HepG2 (cell line): ENCODE measurements around the gene ZG16B. TPM values are rescaled to one million over a fixed set of nuclear protein-coding genes. Genes with fewer than 3 reads are reported as not detected.

Experiments
- ARNT2 ChIP-seq: sonication (generic); formaldehyde crosslinking; IDR thresholded peaks from 2 replicates; pipeline ENCODE4 v1.8.0; 2022; ENCODE audit warnings: mild to moderate bottlenecking, low read depth, missing genetic modification reagents, moderate library complexity
- BHLHE40 ChIP-seq: IDR thresholded peaks from 2 replicates; pipeline ENCODE4 v1.6.1; 2011; ENCODE audit warnings: low read length, improper control_type of control experiment
- CEBPZ ChIP-seq: IDR thresholded peaks from 2 replicates; pipeline ENCODE4 v1.6.1; 2012; ENCODE audit warnings: low read length, improper control_type of control experiment
- FOXA1 ChIP-seq, 2 experiments: fragments of 450-650 bp in 1 of 2; sonication (generic) in 1 of 2; formaldehyde crosslinking in 1 of 2; IDR thresholded peaks; 2 replicates each; pipeline versions ENCODE4 v1.4.0 to v1.6.1; 2016 to 2020; ENCODE audit warnings: missing genetic modification reagents in 1 of 2
- GATA4 ChIP-seq: sonication (generic); IDR thresholded peaks from 2 replicates; pipeline ENCODE4 v1.6.1; 2016; ENCODE audit warnings: antibody characterized with exemption, low read depth, borderline replicate concordance
- MLLT10 ChIP-seq: sonication (generic); formaldehyde crosslinking; IDR thresholded peaks from 2 replicates; pipeline ENCODE4 v1.4.0; 2020; ENCODE audit warnings: missing genetic modification reagents
- MTA3 ChIP-seq: sonication (generic); formaldehyde crosslinking; IDR thresholded peaks from 2 replicates; pipeline ENCODE4 v1.4.0; 2020; ENCODE audit warnings: missing genetic modification reagents
- MXD3 ChIP-seq: IDR thresholded peaks from 2 replicates; pipeline ENCODE4 v1.6.1; 2016; ENCODE audit warnings: mild to moderate bottlenecking, missing biosample characterization, missing genetic modification reagents
- NR2F1 ChIP-seq, 2 experiments: fragments of 450-650 bp in 1 of 2; formaldehyde crosslinking in 1 of 2; IDR thresholded peaks; 2 replicates each; pipeline versions ENCODE4 v1.5.0 to v1.6.1; 2016 to 2020; ENCODE audit warnings: mild to moderate bottlenecking in 1 of 2, missing compliant biosample characterization in 1 of 2, missing genetic modification reagents in 1 of 2, moderate library complexity in 1 of 2
- NR2F6 ChIP-seq, 2 experiments: IDR thresholded peaks; 2 replicates each; pipeline ENCODE4 v1.6.1; 2016; ENCODE audit warnings: antibody characterized with exemption in 1 of 2, mild to moderate bottlenecking in 1 of 2
- POLR2G ChIP-seq: fragments of 200-400 bp; formaldehyde crosslinking; IDR thresholded peaks from 2 replicates; pipeline ENCODE4 v1.6.1; 2018; ENCODE audit warnings: mild to moderate bottlenecking, low read depth, low read length, moderate library complexity
- SMC3 ChIP-seq: IDR thresholded peaks from 2 replicates; pipeline ENCODE4 v1.6.1; 2011; ENCODE audit warnings: low read length, improper control_type of control experiment
- SNAPC4 ChIP-seq: sonication (generic); formaldehyde crosslinking; IDR thresholded peaks from 2 replicates; pipeline ENCODE4 v1.4.0; 2020; ENCODE audit warnings: mild to moderate bottlenecking, missing genetic modification reagents
- ZBTB34 ChIP-seq: sonication (generic); formaldehyde crosslinking; IDR thresholded peaks from 2 replicates; pipeline ENCODE4 v1.8.0; 2022; ENCODE audit warnings: mild to moderate bottlenecking, missing genetic modification reagents
- ZNF180 ChIP-seq: sonication (generic); formaldehyde crosslinking; IDR thresholded peaks from 2 replicates; pipeline ENCODE4 v1.4.0; 2020; ENCODE audit warnings: low read depth, missing genetic modification reagents, borderline replicate concordance
- ZNF331 ChIP-seq: sonication (generic); formaldehyde crosslinking; IDR thresholded peaks from 2 replicates; pipeline ENCODE4 v1.4.0; 2020; ENCODE audit warnings: missing genetic modification reagents
- ZNF607 ChIP-seq: sonication (generic); formaldehyde crosslinking; IDR thresholded peaks from 2 replicates; pipeline ENCODE4 v1.5.1; 2020; ENCODE audit warnings: missing genetic modification reagents, mild to moderate bottlenecking, borderline replicate concordance
- ZNF841 ChIP-seq: sonication (generic); formaldehyde crosslinking; IDR thresholded peaks from 2 replicates; pipeline ENCODE4 v1.8.1; 2023; ENCODE audit warnings: missing genetic modification reagents, borderline replicate concordance
- polyA plus RNA-seq, 8 experiments: library from polyadenylated mRNA; depleted of rRNA in 3 of 8; stranded (reverse) in 7 of 8; unstranded in 1 of 8; fragments of >200 nt; fragmentation: Illumina TruSeq in 4 of 8; extraction: Trizol in 4 of 8; gene quantifications; 2 replicates each; pipeline versions ENCODE4 v1.2.1 to v1.2.3, GENCODE V29; 2011 to 2016; ENCODE audit warnings: low read depth in 4 of 8, missing spikeins in 1 of 8, mixed read lengths in 1 of 8; ENCODE audit not compliant: insufficient read depth in 1 of 8
- total RNA-seq, 5 experiments: library from RNA; depleted of rRNA; stranded (reverse); fragments of >200 nt; fragmentation: Illumina TruSeq; extraction: Trizol; gene quantifications; 2 replicates each; pipeline ENCODE4 v1.2.3, GENCODE V29; 2016; ENCODE audit warnings: low read depth in 1 of 5

ZG16B gene
- total and polyA plus RNA-seq, 2 of the 13 experiments (the other 11 are each of a cell fraction or from before 2014, with no cell fraction given) = 1.5 to 11.3 TPM

GRCh38 chr16:2867987-2868789 is 38.1 kb downstream of the ZG16B start (continued):
- TF ChIP-seq SMC3 (peak; percentile 44; the same call in 1 of the 2 replicates), POLR2G (peak; percentile 95), ZBTB34 (peak; percentile 24; the same call in 1 of the 2 replicates), ZNF841 (CRISPR knock-in tag) (no peak), ZNF607 (CRISPR knock-in tag) (peak; percentile 95), MLLT10 (no peak), NR2F6 (IDR thresholded peaks at IDR 0.05) (no peak), NR2F6 (CRISPR knock-in tag; IDR thresholded peaks at IDR 0.05) (peak; percentile 43; the same call in 1 of the 2 replicates), FOXA1 (IDR thresholded peaks at IDR 0.05) (no peak), FOXA1 (CRISPR knock-in tag; IDR thresholded peaks at IDR 0.05) (no peak), GATA4 (no peak), ZNF331 (CRISPR knock-in tag) (peak; percentile 69), MXD3 (CRISPR knock-in tag) (peak; percentile 66; the same call in 1 of the 2 replicates), ARNT2 (CRISPR knock-in tag) (0 out of 2 replicates have a peak, but pooled peaks have one; percentile 72), ZNF180 (CRISPR knock-in tag) (no peak), NR2F1 (CRISPR knock-in tag; IDR thresholded peaks at IDR 0.05) (peak in 1 of 2 experiments; percentile 44; a peak in 2 of 4 replicates), CEBPZ (no peak), SNAPC4 (peak; percentile 81), BHLHE40 (no peak), MTA3 (CRISPR knock-in tag) (no peak)
